A549 (cell line): Measurements from ENCODE around the gene PKP4. TPM values are rescaled to one million over a fixed set of nuclear protein-coding genes. Genes with fewer than 3 reads are reported as not detected.

Experiments used
- ATAC-seq, 2 experiments: fragments of 200-7000 bp in 1 of 2; fragments of >200 bp in 1 of 2; cut with Nextera tagmentation in 1 of 2; cut with Tn5 transposase in 1 of 2; 3 replicates each; pipeline versions ENCODE4 v1.8.0 to v1.9.1; 2018 to 2020; ENCODE audit warnings: mild to moderate bottlenecking in 1 of 2, moderate library complexity in 1 of 2
- CTCF ChIA-PET: fragments of 300-600 bp; sonication (Branson Sonifier 250); formaldehyde crosslinking; extraction: SDS; loops from one replicate; lab custom pipeline; 2021; ENCODE audit warnings: antibody characterized with exemption, inconsistent platforms; lab: Yijun Ruan, JAX
- POLR2A ChIA-PET: fragments of 350-600 bp; formaldehyde crosslinking; extraction: SDS; loops from one replicate; lab custom pipeline; 2021; ENCODE audit warnings: antibody characterized with exemption, inconsistent platforms; lab: Yijun Ruan, JAX
- DNase-seq, 2 experiments: peaks; one replicate each; pipeline versions ENCODE4 v3.0.0 to v3.0.0-alpha.2; 2011 to 2016; ENCODE audit warnings: low read depth in 1 of 2, low spot score in 1 of 2
- FAIRE-seq: peaks from 2 replicates; lab custom pipeline; 2011; peaks lifted over from hg19 to GRCh38; lab: Jason Lieb, UNC
- H3K27ac ChIP-seq, 2 experiments: fragments of >200 bp; sonication (Bioruptor Twin); formaldehyde crosslinking; 3 replicates each; pipeline ENCODE4 v1.5.1; 2016 to 2017
- H3K4me1 ChIP-seq: fragments of >200 bp; sonication (Bioruptor Twin); formaldehyde crosslinking; 3 replicates; pipeline ENCODE4 v1.6.1; 2016
- H3K4me2 ChIP-seq: fragments of >200 bp; sonication (Bioruptor Twin); formaldehyde crosslinking; 3 replicates; pipeline ENCODE4 v1.6.1; 2016
- H3K4me3 ChIP-seq: fragments of >200 bp; sonication (Bioruptor Twin); formaldehyde crosslinking; 3 replicates; pipeline ENCODE4 v1.5.1; 2016
- H3K9me3 ChIP-seq: fragments of >200 bp; sonication (Bioruptor Twin); formaldehyde crosslinking; 3 replicates; pipeline ENCODE4 v1.6.1; 2016
- BHLHE40 ChIP-seq: IDR thresholded peaks from 2 replicates; pipeline ENCODE4 v1.6.1; 2012; ENCODE audit warnings: low read depth, low read length, inconsistent platforms
- CEBPB ChIP-seq, 2 experiments: fragments of >200 bp in 1 of 2; sonication (Bioruptor Twin) in 1 of 2; formaldehyde crosslinking in 1 of 2; IDR thresholded peaks; 2 replicates each; pipeline ENCODE4 v1.6.1; 2012 to 2016
- CHD2 ChIP-seq: fragments of 150-350 bp; IDR thresholded peaks from 2 replicates; pipeline ENCODE4 v1.6.1; 2014; ENCODE audit warnings: low read length; ENCODE audit not compliant: partially characterized antibody
- EP300 ChIP-seq, 2 experiments: fragments of >200 bp; sonication (Bioruptor Twin); formaldehyde crosslinking; IDR thresholded peaks; 2 replicates in 1 of 2; 3 replicates in 1 of 2; pipeline ENCODE4 v1.6.1; 2016 to 2017
- HDAC2 ChIP-seq: fragments of 200-600 bp; sonication (generic); IDR thresholded peaks from 2 replicates; pipeline ENCODE4 v1.6.1; 2016
- HEYL ChIP-seq: fragments of 250-450 bp; sonication (Bioruptor Pico); IDR thresholded peaks from 2 replicates; pipeline ENCODE4 v1.8.0; 2021; ENCODE audit warnings: mild to moderate bottlenecking, moderate library complexity
- HOXB5 ChIP-seq: fragments of 250-450 bp; sonication (Bioruptor Pico); IDR thresholded peaks from 2 replicates; pipeline ENCODE4 v1.5.0; 2020; ENCODE audit warnings: mild to moderate bottlenecking, moderate library complexity
- JUN ChIP-seq, 2 experiments: fragments of >200 bp; sonication (Bioruptor Twin); formaldehyde crosslinking; IDR thresholded peaks; 2 replicates in 1 of 2; 3 replicates in 1 of 2; pipeline ENCODE4 v1.6.1; 2016 to 2017
- KDM1A ChIP-seq: fragments of 200-600 bp; sonication (generic); IDR thresholded peaks from 2 replicates; pipeline ENCODE4 v1.6.1; 2016; ENCODE audit warnings: low read depth, mild to moderate bottlenecking
- KDM5A ChIP-seq: fragments of 200-600 bp; sonication (generic); IDR thresholded peaks from 2 replicates; pipeline ENCODE4 v1.6.1; 2016; ENCODE audit warnings: antibody characterized with exemption, mild to moderate bottlenecking
- MAFK ChIP-seq: fragments of 450-650 bp; IDR thresholded peaks from 2 replicates; pipeline ENCODE4 v1.6.1; 2014; ENCODE audit not compliant: partially characterized antibody
- MYC ChIP-seq: IDR thresholded peaks from 2 replicates; pipeline ENCODE4 v1.6.1; 2012; ENCODE audit warnings: mild to moderate bottlenecking, inconsistent platforms, low read length, improper control_type of control experiment, borderline replicate concordance
- POLR2A ChIP-seq: IDR thresholded peaks from 2 replicates; pipeline ENCODE4 v1.6.1; 2012; ENCODE audit warnings: mild to moderate bottlenecking, low read length
- POLR2AphosphoS2 ChIP-seq: conservative IDR thresholded peaks from 2 replicates; pipeline ENCODE4 v1.6.1; 2012; ENCODE audit warnings: low read length, improper control_type of control experiment, inconsistent platforms
- RAD21 ChIP-seq, 2 experiments: fragments of >200 bp in 1 of 2; sonication (Bioruptor Twin) in 1 of 2; formaldehyde crosslinking in 1 of 2; IDR thresholded peaks in 1 of 2; conservative IDR thresholded peaks in 1 of 2; 2 replicates in 1 of 2; 3 replicates in 1 of 2; pipeline ENCODE4 v1.6.1; 2012 to 2018; ENCODE audit warnings: inconsistent platforms in 1 of 2
- RARB ChIP-seq: fragments of 250-450 bp; sonication (Bioruptor Pico); IDR thresholded peaks from 2 replicates; pipeline ENCODE4 v1.8.0; 2021; ENCODE audit warnings: mild to moderate bottlenecking, moderate library complexity
- RCOR1 ChIP-seq: fragments of 150-350 bp; IDR thresholded peaks from 2 replicates; pipeline ENCODE4 v1.6.1; 2014; ENCODE audit warnings: antibody characterized with exemption, low read length, low read depth
- TP53 ChIP-seq: fragments of 250-450 bp; sonication (Bioruptor Pico); IDR thresholded peaks from 2 replicates; pipeline ENCODE4 v1.5.0; 2021; ENCODE audit warnings: mild to moderate bottlenecking, moderate library complexity
- ZC3H11A ChIP-seq: fragments of 450-650 bp; IDR thresholded peaks from 2 replicates; pipeline ENCODE4 v1.6.1; 2014; ENCODE audit warnings: antibody characterized with exemption, mild to moderate bottlenecking
- ZFP36 ChIP-seq: fragments of 450-650 bp; IDR thresholded peaks from 2 replicates; pipeline ENCODE4 v1.6.1; 2014; ENCODE audit warnings: borderline replicate concordance; ENCODE audit not compliant: partially characterized antibody
- ZSCAN20 ChIP-seq: fragments of 250-450 bp; sonication (Bioruptor Pico); IDR thresholded peaks from 2 replicates; pipeline ENCODE4 v1.8.0; 2022; ENCODE audit warnings: mild to moderate bottlenecking, moderate library complexity
- WGBS: methylation state at CpG from one replicate; pipeline ENCODE4 v1.1.6; 2017; ENCODE audit errors: missing lambda C conversion rate; 5-methylcytosine and 5-hydroxymethylcytosine counted together
- polyA plus RNA-seq, 4 experiments: library from polyadenylated mRNA; depleted of rRNA in 3 of 4; stranded (reverse); fragments of >200 nt; fragmentation: RNase III in 1 of 4; extraction: RNeasy Plus Mini Kit Qiagen cat#74134 plus additional on column Dnase treatment in 1 of 4; gene quantifications; 2 replicates in 3 of 4; 3 replicates in 1 of 4; pipeline ENCODE4 v1.2.3, GENCODE V29; 2011 to 2017
- TF ChIP-seq, protein P1 (sequence below): fragments of 150-350 bp; IDR thresholded peaks from 2 replicates; pipeline ENCODE4 v1.6.1; 2014; ENCODE audit warnings: low read depth, mild to moderate bottlenecking, low read length
- TF ChIP-seq, protein P2 (sequence below): fragments of 450-650 bp; IDR thresholded peaks from 2 replicates; pipeline ENCODE4 v1.6.1; 2014; ENCODE audit warnings: antibody characterized with exemption
- TF ChIP-seq, protein P3 (sequence below): IDR thresholded peaks from 2 replicates; pipeline ENCODE4 v1.6.1; 2012; ENCODE audit warnings: low read depth, borderline replicate concordance
- TF ChIP-seq, protein P4 (sequence below): fragments of 250-450 bp; sonication (Bioruptor Pico); IDR thresholded peaks from 2 replicates; pipeline ENCODE4 v1.5.0; 2020; ENCODE audit warnings: low read depth, mild to moderate bottlenecking, moderate library complexity

PKP4 gene
- polyA plus RNA-seq, 2 of the 4 experiments (the other 2 are of a cell fraction), result 27.0 to 56.6 TPM

DNA sequence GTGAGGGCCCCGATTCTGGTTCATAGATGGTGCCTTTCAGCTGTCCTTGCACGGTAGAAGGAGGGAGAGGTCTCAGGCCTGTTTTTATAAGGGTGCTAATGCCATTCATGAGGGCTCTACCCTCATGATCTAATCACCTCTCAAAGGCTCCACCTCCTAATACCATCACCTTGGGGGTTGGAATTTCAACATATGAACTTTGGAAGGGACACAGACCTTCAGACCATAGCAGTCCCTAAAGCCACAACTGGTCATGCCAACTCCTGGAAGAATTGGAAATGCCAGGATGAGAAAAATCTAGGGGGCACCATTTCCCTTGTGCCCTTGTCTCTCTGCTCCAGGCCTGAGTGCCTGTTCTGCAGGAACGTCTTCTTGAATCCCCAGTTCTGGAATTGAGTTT is 213.5 kb downstream of the PKP4 start:
- H3K4me1 ChIP-seq, result no peaks in the 10 kb centered on the region
- H3K4me3 ChIP-seq, result no peak overlapping the region
- no peak overlapping the region for H3K27ac ChIP-seq
- no peak for ATAC-seq
- CTCF ChIA-PET, result no interaction called here
- H3K4me2 ChIP-seq, result no peak overlapping the region
- TF ChIP-seq MYC, result no peak
- no peak for TF ChIP-seq EP300 (IDR thresholded peaks at IDR 0.05)
- no peak for TF ChIP-seq HDAC2
- no peak for TF ChIP-seq CEBPB (IDR thresholded peaks at IDR 0.05)
- TF ChIP-seq ZC3H11A, result no peak
- TF ChIP-seq CHD2, result no peak
- no peak for TF ChIP-seq MAFK
- TF ChIP-seq ZSCAN20 (CRISPR knock-in tag), result no peak
- no peak for TF ChIP-seq POLR2A
- no peak for TF ChIP-seq RCOR1
- no peak for TF ChIP-seq ZFP36
- no peak for TF ChIP-seq TP53 (CRISPR knock-in tag)
- H3K9me3 ChIP-seq, result no peaks in the 10 kb centered on the region
- FAIRE-seq, result no peak
- DNase-seq, result no peak
- POLR2A ChIA-PET, result no interaction called here
- WGBS, result 80% methylated on average over 3 of the region's 3 CpGs

DNA sequence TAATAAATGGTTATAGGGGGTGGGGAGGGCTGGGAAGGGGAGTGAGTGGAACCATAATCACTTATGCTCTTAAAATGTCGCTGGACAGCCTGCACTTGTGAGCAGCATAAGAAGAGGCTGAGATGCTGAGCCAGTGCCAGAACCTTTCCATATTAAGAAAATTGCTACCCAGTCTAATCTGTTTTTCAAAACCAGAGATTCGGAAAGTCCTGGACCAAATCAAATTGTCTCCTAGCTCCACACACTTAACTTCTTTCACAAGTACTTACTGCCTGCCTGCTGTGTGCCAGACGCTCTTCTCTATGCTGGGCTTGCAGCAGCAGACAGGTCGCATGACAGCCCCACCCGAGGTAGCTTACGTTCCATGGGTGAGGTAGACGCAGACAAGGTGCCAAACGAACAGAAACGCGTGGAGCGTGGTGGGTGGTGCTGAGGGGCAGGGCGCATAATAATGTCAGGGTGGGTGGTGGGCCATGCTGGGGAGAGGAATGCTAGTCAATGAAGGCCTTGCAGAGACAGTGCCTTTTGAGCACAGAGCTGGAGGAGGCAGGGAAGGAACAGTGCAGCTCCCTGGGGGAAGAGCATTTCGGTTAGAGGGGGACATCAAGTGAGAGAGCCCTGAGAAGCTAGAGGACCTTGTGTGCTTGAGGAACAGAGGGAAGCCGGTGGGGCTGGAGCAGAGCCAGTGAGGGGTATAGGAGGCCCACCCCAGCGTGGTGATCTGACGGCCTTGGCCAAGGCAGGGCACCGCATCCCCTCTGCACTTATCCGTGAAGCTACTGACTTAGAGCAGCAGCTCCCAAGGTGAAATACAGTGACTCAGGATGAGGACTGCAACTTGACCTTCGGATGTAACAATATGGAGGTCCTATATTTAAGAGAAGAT is 214.9 kb downstream of the PKP4 start:
- 95% methylated on average over 19 of the region's 19 CpGs for WGBS
- ChIA-PET CTCF (interaction anchor here (1.4 kb wide), 1 partner anchor 74 kb away, joined by 4 read pairs; no protein-coding TSS in a partner anchor), POLR2A (no interaction called here)
- no peak overlapping the region for H3K27ac ChIP-seq
- no peaks in the 10 kb centered on the region for H3K4me1 ChIP-seq
- no peak for FAIRE-seq
- no peak for TF ChIP-seq KDM1A
- no peak for DNase-seq
- no peak overlapping the region for H3K4me2 ChIP-seq
- no peaks in the 10 kb centered on the region for H3K9me3 ChIP-seq
- ATAC-seq, result no peak
- H3K4me3 ChIP-seq, result no peak overlapping the region

DNA sequence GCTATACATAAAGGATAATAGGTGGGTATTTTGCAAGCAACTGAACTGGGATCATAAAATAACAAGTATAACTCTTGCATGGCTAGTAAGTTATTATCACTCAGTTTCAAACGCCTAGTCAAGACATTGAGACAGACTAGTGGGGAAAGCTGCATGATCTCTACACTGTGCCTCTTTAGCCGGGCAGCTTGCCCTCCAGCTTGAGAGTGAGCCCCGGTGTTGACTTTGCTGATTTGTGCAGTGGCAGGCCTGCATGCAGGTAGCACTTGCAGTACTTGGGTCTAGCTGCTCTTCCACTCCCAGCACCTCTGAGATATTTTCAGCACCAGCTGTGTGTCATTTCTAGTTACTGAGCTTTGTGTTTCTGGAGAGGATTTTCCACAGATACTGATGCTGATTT is 219.5 kb downstream of the PKP4 start:
- no peak for TF ChIP-seq KDM5A
- TF ChIP-seq, protein P1, sequence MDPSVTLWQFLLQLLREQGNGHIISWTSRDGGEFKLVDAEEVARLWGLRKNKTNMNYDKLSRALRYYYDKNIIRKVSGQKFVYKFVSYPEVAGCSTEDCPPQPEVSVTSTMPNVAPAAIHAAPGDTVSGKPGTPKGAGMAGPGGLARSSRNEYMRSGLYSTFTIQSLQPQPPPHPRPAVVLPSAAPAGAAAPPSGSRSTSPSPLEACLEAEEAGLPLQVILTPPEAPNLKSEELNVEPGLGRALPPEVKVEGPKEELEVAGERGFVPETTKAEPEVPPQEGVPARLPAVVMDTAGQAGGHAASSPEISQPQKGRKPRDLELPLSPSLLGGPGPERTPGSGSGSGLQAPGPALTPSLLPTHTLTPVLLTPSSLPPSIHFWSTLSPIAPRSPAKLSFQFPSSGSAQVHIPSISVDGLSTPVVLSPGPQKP, result no peak
- TF ChIP-seq, all 56 proteins: peak for 0
- no peak for ATAC-seq
- no peak for FAIRE-seq
- Histone ChIP-seq H3K4me1 (no peaks in the 10 kb centered on the region), H3K9me3 (no peaks in the 10 kb centered on the region), H3K27ac (no peak overlapping the region), H3K4me2 (no peak overlapping the region), H3K4me3 (no peak overlapping the region)
- CTCF ChIA-PET, result no interaction called here
- 90% methylated on average over 3 of the region's 3 CpGs for WGBS
- POLR2A ChIA-PET, result no interaction called here
- DNase-seq, result no peak

DNA sequence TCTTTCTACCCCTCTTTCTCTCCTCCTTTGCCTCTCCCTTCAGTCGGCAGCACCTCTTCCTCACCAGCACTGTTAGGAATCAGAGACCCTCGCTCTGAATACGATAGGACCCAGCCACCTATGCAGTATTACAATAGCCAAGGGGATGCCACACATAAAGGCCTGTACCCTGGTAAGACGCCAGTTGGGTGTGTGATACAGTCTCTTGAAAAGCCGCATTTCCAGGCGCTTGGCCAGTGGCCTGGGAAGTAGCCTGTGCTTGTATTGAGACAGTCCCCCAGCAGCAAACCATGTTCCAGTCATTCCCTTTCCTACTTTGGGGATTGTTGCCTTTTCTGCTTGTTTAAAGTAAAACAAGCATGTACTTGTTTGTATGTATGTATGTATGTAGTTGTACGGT is 219.9 kb downstream of the PKP4 start:
- WGBS, result 95% methylated on average over 7 of the region's 7 CpGs
- H3K27ac ChIP-seq, result no peak overlapping the region
- no peak overlapping the region for H3K4me2 ChIP-seq
- CTCF ChIA-PET, result no interaction called here
- H3K4me1 ChIP-seq, result no peaks in the 10 kb centered on the region
- FAIRE-seq, result no peak
- POLR2A ChIA-PET, result no interaction called here
- no peak for TF ChIP-seq POLR2AphosphoS2
- no peak overlapping the region for H3K4me3 ChIP-seq
- no peak for ATAC-seq
- H3K9me3 ChIP-seq, result no peaks in the 10 kb centered on the region
- no peak for DNase-seq

DNA sequence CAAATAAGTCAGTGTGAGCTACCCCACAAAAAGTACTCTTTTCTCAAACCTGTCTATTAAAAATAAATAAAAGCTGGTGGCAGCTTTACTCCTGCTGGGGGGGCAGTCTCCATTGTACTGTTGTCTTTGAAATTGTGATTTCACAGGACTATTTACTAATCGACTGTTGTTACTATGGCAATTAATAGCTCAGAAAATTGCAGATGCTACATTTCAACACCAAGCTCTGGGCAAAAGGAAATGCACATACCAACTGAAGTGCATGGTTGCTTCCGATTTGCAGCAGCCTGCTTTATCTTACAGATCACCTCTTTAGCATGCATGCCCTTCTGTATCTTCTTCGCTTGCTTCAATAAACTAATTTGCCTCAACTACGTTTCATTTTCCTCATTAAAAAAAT is 220.8 kb downstream of the PKP4 start:
- POLR2A ChIA-PET, result no interaction called here
- Histone ChIP-seq H3K27ac (no peak overlapping the region), H3K9me3 (no peaks in the 10 kb centered on the region), H3K4me1 (no peaks in the 10 kb centered on the region), H3K4me3 (no peak overlapping the region), H3K4me2 (no peak overlapping the region)
- CTCF ChIA-PET, result no interaction called here
- 74% methylated on average over 4 of the region's 4 CpGs for WGBS
- FAIRE-seq (no peak), DNase-seq (no peak), ATAC-seq (no peak)
- TF ChIP-seq, protein P2, sequence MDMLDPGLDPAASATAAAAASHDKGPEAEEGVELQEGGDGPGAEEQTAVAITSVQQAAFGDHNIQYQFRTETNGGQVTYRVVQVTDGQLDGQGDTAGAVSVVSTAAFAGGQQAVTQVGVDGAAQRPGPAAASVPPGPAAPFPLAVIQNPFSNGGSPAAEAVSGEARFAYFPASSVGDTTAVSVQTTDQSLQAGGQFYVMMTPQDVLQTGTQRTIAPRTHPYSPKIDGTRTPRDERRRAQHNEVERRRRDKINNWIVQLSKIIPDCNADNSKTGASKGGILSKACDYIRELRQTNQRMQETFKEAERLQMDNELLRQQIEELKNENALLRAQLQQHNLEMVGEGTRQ, result no peak
- TF ChIP-seq MYC (no peak), HEYL (CRISPR knock-in tag) (no peak), JUN (IDR thresholded peaks at IDR 0.05) (no peak), RARB (CRISPR knock-in tag) (no peak), HOXB5 (CRISPR knock-in tag) (no peak), RAD21 (conservative IDR thresholded peaks at IDR 0.05 in 1 of 2, IDR thresholded peaks at IDR 0.05 in 1 of 2) (no peak), BHLHE40 (no peak), CEBPB (IDR thresholded peaks at IDR 0.05) (no peak)
- TF ChIP-seq, protein P3, sequence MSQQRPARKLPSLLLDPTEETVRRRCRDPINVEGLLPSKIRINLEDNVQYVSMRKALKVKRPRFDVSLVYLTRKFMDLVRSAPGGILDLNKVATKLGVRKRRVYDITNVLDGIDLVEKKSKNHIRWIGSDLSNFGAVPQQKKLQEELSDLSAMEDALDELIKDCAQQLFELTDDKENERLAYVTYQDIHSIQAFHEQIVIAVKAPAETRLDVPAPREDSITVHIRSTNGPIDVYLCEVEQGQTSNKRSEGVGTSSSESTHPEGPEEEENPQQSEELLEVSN, result no peak
- TF ChIP-seq, protein P4, sequence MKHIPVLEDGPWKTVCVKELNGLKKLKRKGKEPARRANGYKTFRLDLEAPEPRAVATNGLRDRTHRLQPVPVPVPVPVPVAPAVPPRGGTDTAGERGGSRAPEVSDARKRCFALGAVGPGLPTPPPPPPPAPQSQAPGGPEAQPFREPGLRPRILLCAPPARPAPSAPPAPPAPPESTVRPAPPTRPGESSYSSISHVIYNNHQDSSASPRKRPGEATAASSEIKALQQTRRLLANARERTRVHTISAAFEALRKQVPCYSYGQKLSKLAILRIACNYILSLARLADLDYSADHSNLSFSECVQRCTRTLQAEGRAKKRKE (CRISPR knock-in tag), result no peak
